GM12864 (cell line): ENCODE data around the gene CNGA3.
"Not testable (repeated sequence)": the region's sequence is repeated elsewhere in the genome, so short reads cannot be mapped to it uniquely, and the experiment has no call there.

Source experiments
- DNase-seq: peaks from one replicate; pipeline ENCODE4 v3.0.0-alpha.2; 2011; ENCODE audit warnings: low read depth
- H3K4me3 ChIP-seq: 2 replicates; pipeline ENCODE4 v1.5.1; 2011; ENCODE audit warnings: mild to moderate bottlenecking, low read depth, low read length, control low read depth
- TF ChIP-seq, protein P1 (sequence below): IDR thresholded peaks from 2 replicates; pipeline ENCODE4 v1.5.1; 2011; ENCODE audit warnings: low read depth, mild to moderate bottlenecking, moderate library complexity, low read length, control low read depth, inconsistent platforms; ENCODE audit errors: missing control alignments

CNGA3 gene

DNA sequence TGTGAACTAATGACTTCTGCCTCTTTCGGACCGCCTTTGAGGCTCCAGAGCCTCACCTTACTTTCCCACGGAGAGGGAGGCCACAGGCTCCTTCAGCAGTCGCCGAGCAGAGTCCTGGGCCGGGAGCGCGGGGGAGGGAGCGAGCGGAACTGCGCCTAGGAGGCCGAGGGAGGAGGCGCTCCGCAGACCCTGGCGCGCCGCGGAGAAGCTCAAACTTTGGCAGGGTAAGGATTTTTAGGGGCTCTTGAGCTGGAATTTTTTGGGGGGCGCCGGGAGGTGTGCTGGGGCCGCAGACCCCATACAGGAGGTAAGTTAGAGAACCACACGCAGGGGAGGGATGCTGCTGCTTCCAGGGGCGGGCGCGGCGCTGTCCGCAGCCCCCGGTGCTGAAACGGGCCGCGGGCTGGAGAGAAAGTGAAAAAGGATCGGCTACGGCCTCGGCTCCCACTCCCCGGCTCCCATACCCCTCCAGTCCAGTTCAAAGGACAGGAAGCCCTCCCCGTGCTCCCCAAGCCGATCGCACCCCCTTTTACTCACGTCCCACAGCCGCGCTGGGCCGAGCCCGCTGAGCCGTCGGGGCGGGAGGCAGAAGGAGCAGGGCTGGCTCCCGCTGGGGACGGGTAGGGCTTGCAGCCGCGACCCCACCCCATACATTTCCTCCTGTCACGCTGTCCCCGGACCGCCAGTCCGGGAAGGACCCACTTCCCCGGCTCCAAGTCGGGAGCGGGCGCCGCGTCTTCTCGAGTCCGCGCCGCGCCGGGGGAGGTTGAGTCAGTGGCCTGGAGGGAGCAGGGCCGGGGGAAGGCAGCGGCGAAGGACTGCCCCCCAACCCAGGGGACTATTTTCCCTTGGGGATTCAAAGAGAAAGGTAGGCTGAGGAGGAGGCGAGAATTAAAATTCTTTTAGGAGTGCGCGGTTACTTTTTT lies at the start of gene CNGA3:
Gene CNGA3, plus strand, starts transcription at position 146 of the 926 bp plus-strand sequence. CDS start 23,520 bp downstream, outside the sequence.
- H3K4me3 ChIP-seq: no peak within 1 kb of the TSS
- no peak for DNase-seq
- TF ChIP-seq, protein P1, sequence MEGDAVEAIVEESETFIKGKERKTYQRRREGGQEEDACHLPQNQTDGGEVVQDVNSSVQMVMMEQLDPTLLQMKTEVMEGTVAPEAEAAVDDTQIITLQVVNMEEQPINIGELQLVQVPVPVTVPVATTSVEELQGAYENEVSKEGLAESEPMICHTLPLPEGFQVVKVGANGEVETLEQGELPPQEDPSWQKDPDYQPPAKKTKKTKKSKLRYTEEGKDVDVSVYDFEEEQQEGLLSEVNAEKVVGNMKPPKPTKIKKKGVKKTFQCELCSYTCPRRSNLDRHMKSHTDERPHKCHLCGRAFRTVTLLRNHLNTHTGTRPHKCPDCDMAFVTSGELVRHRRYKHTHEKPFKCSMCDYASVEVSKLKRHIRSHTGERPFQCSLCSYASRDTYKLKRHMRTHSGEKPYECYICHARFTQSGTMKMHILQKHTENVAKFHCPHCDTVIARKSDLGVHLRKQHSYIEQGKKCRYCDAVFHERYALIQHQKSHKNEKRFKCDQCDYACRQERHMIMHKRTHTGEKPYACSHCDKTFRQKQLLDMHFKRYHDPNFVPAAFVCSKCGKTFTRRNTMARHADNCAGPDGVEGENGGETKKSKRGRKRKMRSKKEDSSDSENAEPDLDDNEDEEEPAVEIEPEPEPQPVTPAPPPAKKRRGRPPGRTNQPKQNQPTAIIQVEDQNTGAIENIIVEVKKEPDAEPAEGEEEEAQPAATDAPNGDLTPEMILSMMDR: no peak

DNA sequence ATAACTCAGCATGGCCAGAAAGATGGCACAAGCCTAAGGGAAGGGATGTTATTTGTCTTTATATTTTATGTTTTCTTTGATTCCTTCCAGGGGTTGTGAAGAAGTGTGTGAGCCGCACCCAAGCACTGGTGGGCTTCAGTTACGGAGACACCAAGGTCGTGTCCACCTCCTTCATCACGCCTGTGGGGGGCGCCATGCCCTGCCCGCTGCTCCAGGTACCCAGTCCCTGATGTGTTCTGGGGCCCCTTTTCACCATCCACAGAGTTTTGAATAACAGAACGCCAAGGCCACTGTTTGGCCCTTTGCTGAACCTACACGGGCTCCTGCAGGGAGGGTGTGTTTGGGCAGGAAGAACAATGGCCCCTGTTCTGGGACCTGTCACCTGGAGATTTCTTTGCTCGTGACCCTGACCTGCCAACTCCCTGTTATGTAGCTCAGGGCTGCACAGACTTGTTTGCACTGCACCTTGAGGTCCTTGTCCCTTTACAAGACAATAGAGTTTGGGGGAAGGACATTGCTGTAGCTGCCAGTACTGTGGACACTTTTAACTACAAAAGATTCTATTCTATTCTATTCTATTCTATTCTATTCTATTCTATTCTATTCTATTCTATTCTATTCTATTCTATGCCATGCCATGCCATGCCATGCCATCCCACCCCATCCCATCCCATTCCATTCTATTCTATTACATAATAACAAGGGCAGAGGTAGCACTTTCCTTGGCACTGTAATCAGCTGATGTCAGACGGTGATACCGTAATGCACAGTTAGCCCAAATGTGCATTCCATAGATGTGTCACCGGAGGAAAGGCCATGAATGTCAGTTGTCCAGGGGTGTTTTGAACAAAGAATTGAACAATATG lies 48.2 kb upstream of the CNGA3 start:
- H3K4me3 ChIP-seq: no peak overlapping the region
- TF ChIP-seq, protein P1: no peak
- DNase-seq: no peak

- TF ChIP-seq, protein P1: no peak
- no peak for DNase-seq
- H3K4me3 ChIP-seq: no peak overlapping the region
Observed at GRCh38 chr2:98298683-98299164, 47.5 kb upstream of the CNGA3 start.

GRCh38 chr2:98299211-98299905 lies 46.9 kb upstream of the CNGA3 start:
- TF ChIP-seq, protein P1: no peak
- no peak for DNase-seq
- no peak overlapping the region for H3K4me3 ChIP-seq

GRCh38 chr2:98300141-98300874 lies 45.9 kb upstream of the CNGA3 start:
- TF ChIP-seq, protein P1: no peak
- no peak for DNase-seq
- H3K4me3 ChIP-seq: no peak overlapping the region

- H3K4me3 ChIP-seq: no peak overlapping the region
- TF ChIP-seq, protein P1: no peak
- no peak for DNase-seq
Observed at GRCh38 chr2:98301469-98301868, 44.8 kb upstream of the CNGA3 start.

DNA sequence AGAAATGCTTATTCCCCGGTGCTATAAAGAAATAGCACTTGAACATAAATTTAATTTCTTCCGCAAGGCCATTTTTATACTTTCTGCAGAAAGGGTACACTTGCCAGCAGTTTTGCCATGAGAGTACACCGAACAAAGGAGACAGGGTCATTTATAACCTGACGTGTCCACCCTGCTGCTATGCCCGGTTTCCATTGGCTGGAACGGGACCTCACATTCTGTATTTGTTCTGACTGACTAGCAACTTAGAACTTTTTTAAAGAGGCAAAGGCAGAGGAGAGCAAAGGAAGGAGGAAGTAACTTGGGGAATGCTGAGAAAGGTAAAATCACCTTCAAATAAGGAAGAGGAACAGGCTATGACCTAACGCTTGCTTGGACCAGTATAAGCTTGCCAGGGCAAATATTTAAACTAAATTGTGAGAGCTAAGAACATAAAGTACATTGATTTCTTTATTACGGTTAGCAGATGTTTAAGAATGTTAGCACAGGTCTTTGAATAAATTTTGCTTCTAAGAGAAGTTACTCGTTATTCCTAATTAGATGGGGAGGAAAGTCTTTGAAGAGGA lies 39.0 kb upstream of the CNGA3 start:
- H3K4me3 ChIP-seq, DNase-seq: not testable (repeated sequence)
